GM23338 (cell line): ENCODE measurements around the gene ZDHHC8. TPM values are rescaled to one million over a fixed set of nuclear protein-coding genes. Genes with fewer than 3 reads are reported as not detected.

Source experiments
- ATAC-seq: fragments of 200-7000 bp; cut with Tn5 transposase; 3 replicates; pipeline ENCODE4 v1.9.1; 2020
- DNase-seq: peaks from one replicate; pipeline ENCODE4 v3.0.0-alpha.2; 2015; ENCODE audit warnings: low spot score
- H2AFZ ChIP-seq: fragments of 200-600 bp; sonication (generic); 2 replicates; pipeline ENCODE4 v1.8.0; 2016; ENCODE audit warnings: antibody characterized with exemption, mild to moderate bottlenecking, moderate library complexity
- H3F3A ChIP-seq: fragments of 200-600 bp; sonication (generic); replicated peaks from 2 replicates; pipeline ENCODE4 v1.8.0; 2017; ENCODE audit warnings: antibody characterized with exemption, mixed run types, low read depth
- H3K27ac ChIP-seq: fragments of 200-600 bp; sonication (generic); 2 replicates; pipeline ENCODE4 v1.6.1; 2016; ENCODE audit warnings: low read depth
- H3K27me3 ChIP-seq: fragments of 200-600 bp; sonication (generic); 2 replicates; pipeline ENCODE4 v1.8.0; 2016; ENCODE audit warnings: mild to moderate bottlenecking, mixed run types, moderate library complexity; ENCODE audit not compliant: insufficient read depth
- H3K36me3 ChIP-seq: fragments of 200-600 bp; sonication (generic); 2 replicates; pipeline ENCODE4 v1.8.0; 2016; ENCODE audit warnings: mild to moderate bottlenecking; ENCODE audit not compliant: insufficient read depth
- H3K4me1 ChIP-seq: fragments of 200-600 bp; sonication (generic); 2 replicates; pipeline ENCODE4 v1.8.0; 2016; ENCODE audit warnings: mild to moderate bottlenecking, moderate library complexity; ENCODE audit not compliant: insufficient read depth
- H3K4me2 ChIP-seq: fragments of 200-600 bp; sonication (generic); 2 replicates; pipeline ENCODE4 v1.7.1; 2017; ENCODE audit warnings: mixed run types
- H3K4me3 ChIP-seq: fragments of 200-600 bp; sonication (generic); 2 replicates; pipeline ENCODE4 v1.6.1; 2016; ENCODE audit warnings: mixed run types
- H3K79me2 ChIP-seq: fragments of 200-600 bp; sonication (generic); replicated peaks from 2 replicates; pipeline ENCODE4 v1.8.0; 2017; ENCODE audit warnings: mild to moderate bottlenecking; ENCODE audit not compliant: insufficient read depth
- H3K9me2 ChIP-seq: fragments of 200-600 bp; sonication (generic); 2 replicates; pipeline ENCODE4 v1.8.0; 2017; ENCODE audit not compliant: insufficient read depth
- H4K20me1 ChIP-seq: fragments of 200-600 bp; sonication (generic); replicated peaks from 2 replicates; pipeline ENCODE4 v1.8.0; 2017; ENCODE audit warnings: mild to moderate bottlenecking; ENCODE audit not compliant: insufficient read depth
- H3K27ac Mint-ChIP-seq: 2 replicates; pipeline ENCODE4 v1.8.0; 2020; ENCODE audit warnings: inconsistent platforms, mild to moderate bottlenecking, moderate library complexity, mixed read lengths
- H3K27me3 Mint-ChIP-seq: 3 replicates; pipeline ENCODE4 v1.8.0; 2022; ENCODE audit warnings: low read depth, mild to moderate bottlenecking, moderate library complexity, mixed read lengths, inconsistent platforms; ENCODE audit not compliant: insufficient read depth, poor library complexity
- H3K36me3 Mint-ChIP-seq: 3 replicates; pipeline ENCODE4 v1.8.0; 2021; ENCODE audit warnings: low read depth, mild to moderate bottlenecking, inconsistent platforms, moderate library complexity, mixed read lengths
- H3K4me1 Mint-ChIP-seq: 3 replicates; pipeline ENCODE4 v1.8.0; 2020; ENCODE audit warnings: mild to moderate bottlenecking, inconsistent platforms, mixed read lengths
- H3K4me3 Mint-ChIP-seq: 3 replicates; pipeline ENCODE4 v1.8.0; 2021; ENCODE audit warnings: moderate library complexity, mild to moderate bottlenecking, inconsistent platforms, mixed read lengths
- H3K9me3 Mint-ChIP-seq: 3 replicates; pipeline ENCODE4 v1.8.0; 2020; ENCODE audit warnings: moderate library complexity, mild to moderate bottlenecking, inconsistent platforms, mixed read lengths
- CTCF ChIP-seq, 2 experiments: fragments of 200-600 bp in 1 of 2; sonication (generic) in 1 of 2; conservative IDR thresholded peaks; 2 replicates each; pipeline versions ENCODE4 v1.5.1 to v1.6.1; 2016 to 2017; ENCODE audit warnings: antibody characterized with exemption in 2 of 2, low read depth in 2 of 2, mild to moderate bottlenecking in 2 of 2, moderate library complexity in 1 of 2
- ETS1 ChIP-seq: IDR thresholded peaks from 2 replicates; pipeline ENCODE4 v1.6.1; 2016; ENCODE audit warnings: antibody characterized with exemption
- EZH2phosphoT487 ChIP-seq: fragments of 200-600 bp; sonication (generic); IDR thresholded peaks from one replicate; pipeline ENCODE4 v1.8.1; 2018; ENCODE audit warnings: antibody characterized with exemption; ENCODE audit not compliant: unreplicated experiment
- NANOG ChIP-seq: IDR thresholded peaks from 2 replicates; pipeline ENCODE4 v1.6.1; 2016; ENCODE audit warnings: antibody characterized with exemption, borderline replicate concordance
- POLR2AphosphoS5 ChIP-seq: IDR thresholded peaks from 2 replicates; pipeline ENCODE4 v1.6.1; 2016; ENCODE audit warnings: antibody characterized with exemption, low read depth
- REST ChIP-seq: IDR thresholded peaks from one replicate; pipeline ENCODE4 v1.6.1; 2018; ENCODE audit warnings: antibody characterized with exemption; ENCODE audit not compliant: unreplicated experiment
- STAT1 ChIP-seq: IDR thresholded peaks from one replicate; pipeline ENCODE4 v1.6.1; 2016; ENCODE audit warnings: antibody characterized with exemption; ENCODE audit not compliant: unreplicated experiment
- ZNF331 ChIP-seq: fragments of 250-450 bp; sonication (Bioruptor Pico); IDR thresholded peaks from 2 replicates; pipeline ENCODE4 v1.5.0; 2020; ENCODE audit warnings: low read depth, mild to moderate bottlenecking, moderate library complexity
- ZNF462 ChIP-seq: fragments of 250-450 bp; sonication (Bioruptor Pico); IDR thresholded peaks from 2 replicates; pipeline ENCODE4 v1.5.0; 2020; ENCODE audit warnings: mild to moderate bottlenecking, moderate library complexity
- polyA plus RNA-seq: library from polyadenylated mRNA; unstranded; fragments of >200 nt; fragmentation: Nextera tagmentation; extraction: Ambion mirVana; gene quantifications from 2 replicates; pipeline ENCODE4 v1.2.1, GENCODE V29; 2016
- total RNA-seq: library from RNA; depleted of rRNA; stranded (reverse); fragments of >200 nt; shearing (Covaris generic); gene quantifications from 2 replicates; pipeline ENCODE4 v1.2.3, GENCODE V29; 2014

Gene ZDHHC8
- total and polyA plus RNA-seq, 2 experiments from 2014 or later = 13.7 to 47.6 TPM

GRCh38 chr22:20124083-20124787, 7.4 kb upstream of the ZDHHC8 start:
- Histone ChIP-seq H3K27me3 (no peaks in the 10 kb centered on the region), H3K36me3 (peaks cover 45% of the 10 kb centered on the region), H4K20me1 (peaks cover 39% of the 10 kb centered on the region), H3F3A (peaks cover 43% of the 10 kb centered on the region), H3K4me1 (peaks cover under 1% of the 10 kb centered on the region), H3K27ac (no peak overlapping the region), H2AFZ (no peak overlapping the region), H3K4me3 (no peak overlapping the region), H3K4me2 (no peak overlapping the region), H3K79me2 (peaks cover 41% of the 10 kb centered on the region), H3K9me2 (no peaks in the 10 kb centered on the region)
- TF ChIP-seq CTCF (conservative IDR thresholded peaks at IDR 0.05; ENCODE audit: low read depth in 2 of 2) (no peak), EZH2phosphoT487 (no peak), NANOG (no peak), ZNF331 (CRISPR knock-in tag) (no peak), REST (no peak), STAT1 (no peak), ETS1 (no peak), POLR2AphosphoS5 (no peak), ZNF462 (CRISPR knock-in tag) (no peak)
- Mint-ChIP-seq H3K27me3 (peaks cover 21% of the 10 kb centered on the region), H3K36me3 (peaks cover 90% of the 10 kb centered on the region), H3K4me1 (peaks cover 13% of the 10 kb centered on the region), H3K4me3 (no peak overlapping the region), H3K27ac (no peak overlapping the region), H3K9me3 (no peaks in the 10 kb centered on the region)
- DNase-seq (no peak), ATAC-seq (no peak)
